CD4-positive, CD25-positive, alpha-beta regulatory T cell (primary cell): Measurements from ENCODE around the gene CEP70. TPM values are rescaled to one million over a fixed set of nuclear protein-coding genes. Genes with fewer than 3 reads are reported as not detected.

Source experiments
- ATAC-seq, 2 donors: fragments of 150-1000 bp; cut with Tn5 transposase; one replicate each; pipeline ENCODE4 v1.10.0; 2021; ENCODE audit warnings: low read depth in 2 of 2, moderate number of reproducible peaks in 2 of 2, moderate library complexity in 1 of 2
- DNase-seq, 3 donors: peaks; one replicate each; pipeline versions ENCODE4 v3.0.0 to v3.0.0-alpha.2; 2012 to 2022; ENCODE audit warnings: mixed read lengths in 1 of 3
- H3K27ac ChIP-seq: one replicate; pipeline ENCODE4 v1.7.0; 2013; ENCODE audit warnings: mild to moderate bottlenecking, low read length; ENCODE audit not compliant: insufficient read depth, poor library complexity, severe bottlenecking
- H3K27me3 ChIP-seq: one replicate; pipeline ENCODE4 v1.7.0; 2013; ENCODE audit warnings: low read length; ENCODE audit not compliant: control insufficient read depth, insufficient read depth
- H3K36me3 ChIP-seq: one replicate; pipeline ENCODE4 v1.7.0; 2013; ENCODE audit warnings: mild to moderate bottlenecking, low read length, moderate library complexity; ENCODE audit not compliant: control insufficient read depth, insufficient read depth
- H3K4me1 ChIP-seq: 2 replicates; pipeline ENCODE4 v1.7.0; 2013; ENCODE audit warnings: mild to moderate bottlenecking, low read length; ENCODE audit not compliant: insufficient read depth, control insufficient read depth, poor library complexity, severe bottlenecking
- H3K4me3 ChIP-seq: one replicate; pipeline ENCODE4 v1.7.0; 2013; ENCODE audit warnings: low read depth, mild to moderate bottlenecking, low read length, moderate library complexity
- H3K9me3 ChIP-seq, 2 experiments: 1 replicate in 1 of 2; 2 replicates in 1 of 2; pipeline ENCODE4 v1.7.0; 2013; ENCODE audit warnings: low read length in 2 of 2, mild to moderate bottlenecking in 1 of 2, moderate library complexity in 1 of 2; ENCODE audit not compliant: control insufficient read depth in 2 of 2
- H3K27ac Mint-ChIP-seq, 3 donors: one replicate each; pipeline ENCODE4 v1.8.0; 2020 to 2022; ENCODE audit warnings: mild to moderate bottlenecking in 3 of 3, mixed read lengths in 3 of 3, moderate library complexity in 2 of 3
- H3K27me3 Mint-ChIP-seq: one replicate; pipeline ENCODE4 v1.8.0; 2022; ENCODE audit warnings: mild to moderate bottlenecking, mixed read lengths
- H3K36me3 Mint-ChIP-seq: one replicate; pipeline ENCODE4 v1.8.0; 2020; ENCODE audit warnings: mixed read lengths
- H3K4me1 Mint-ChIP-seq, 4 donors: one replicate each; pipeline ENCODE4 v1.8.0; 2020 to 2022; ENCODE audit warnings: mixed read lengths in 4 of 4, mild to moderate bottlenecking in 1 of 4
- H3K4me3 Mint-ChIP-seq, 4 donors: one replicate each; pipeline ENCODE4 v1.8.0; 2020 to 2022; ENCODE audit warnings: mild to moderate bottlenecking in 4 of 4, mixed read lengths in 4 of 4, moderate library complexity in 3 of 4
- H3K9me3 Mint-ChIP-seq, 7 donors: one replicate each; pipeline ENCODE4 v1.8.0; 2020 to 2022; ENCODE audit warnings: mixed read lengths in 7 of 7, mild to moderate bottlenecking in 3 of 7, moderate library complexity in 2 of 7
- polyA plus RNA-seq, 4 donors: library from polyadenylated mRNA; unstranded; fragments of 300-500 nt; fragmentation: Illumina TruSeq; gene quantifications; one replicate each; pipeline ENCODE4 v1.2.3, GENCODE V29; 2021
- total RNA-seq: library from RNA; stranded (reverse); gene quantifications from one replicate; pipeline ENCODE4 v1.2.3, GENCODE V29; 2022

CEP70 gene
- total and polyA plus RNA-seq, 5 donors from 2014 or later = 3.8 to 15.6 (median 6.5) TPM

DNA sequence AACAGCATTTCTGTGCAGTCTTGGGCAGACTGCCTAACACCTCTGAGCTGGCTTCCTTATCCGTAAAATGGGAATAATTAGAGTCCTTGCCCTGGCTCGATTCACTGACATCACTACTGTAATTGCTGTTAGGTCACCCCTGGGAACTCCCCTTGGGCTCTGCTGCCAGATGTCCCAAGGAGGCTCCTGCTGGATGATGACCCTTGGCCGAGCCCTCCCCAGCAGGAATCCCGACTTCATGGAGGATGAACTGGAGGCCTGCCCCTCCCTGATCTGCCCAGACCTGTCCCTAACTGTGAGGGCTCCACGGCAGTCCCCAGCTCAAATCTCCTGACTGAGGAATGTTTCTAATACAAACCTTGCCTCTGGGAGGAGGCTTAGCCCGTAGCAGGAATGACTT, 141.6 kb downstream of the CEP70 start:
- H3K27ac Mint-ChIP-seq = no peak overlapping the region
- DNase-seq (no peak), ATAC-seq (no peak)
- Histone ChIP-seq H3K27ac (no peak overlapping the region), H3K4me1 (peaks cover 6% of the 10 kb centered on the region), H3K4me3 (no peak overlapping the region), H3K27me3 (no peaks in the 10 kb centered on the region), H3K36me3 (no peaks in the 10 kb centered on the region), H3K9me3 (no peaks in the 10 kb centered on the region)
- peaks cover 9% of the 10 kb centered on the region for H3K27me3 Mint-ChIP-seq
- no peak overlapping the region for H3K4me3 Mint-ChIP-seq
- no peaks in the 10 kb centered on the region for H3K36me3 Mint-ChIP-seq
- peaks cover 0 to 10% (median 3%) of the 10 kb centered on the region in 4 donors for H3K4me1 Mint-ChIP-seq
- H3K9me3 Mint-ChIP-seq = no peaks in the 10 kb centered on the region

GRCh38 chr3:138451595-138452162, 142.4 kb downstream of the CEP70 start:
- Mint-ChIP-seq H3K36me3 (no peaks in the 10 kb centered on the region), H3K4me1 (peaks cover 0 to 10% (median 3%) of the 10 kb centered on the region in 4 donors), H3K27ac (no peak overlapping the region), H3K9me3 (no peaks in the 10 kb centered on the region), H3K27me3 (peaks cover 16% of the 10 kb centered on the region), H3K4me3 (no peak overlapping the region)
- ATAC-seq (no peak), DNase-seq (no peak)
- H3K4me3 ChIP-seq = no peak overlapping the region
- no peaks in the 10 kb centered on the region for H3K27me3 ChIP-seq
- H3K27ac ChIP-seq = no peak overlapping the region
- peaks cover 6% of the 10 kb centered on the region for H3K4me1 ChIP-seq
- no peaks in the 10 kb centered on the region for H3K36me3 ChIP-seq
- no peaks in the 10 kb centered on the region for H3K9me3 ChIP-seq

DNA sequence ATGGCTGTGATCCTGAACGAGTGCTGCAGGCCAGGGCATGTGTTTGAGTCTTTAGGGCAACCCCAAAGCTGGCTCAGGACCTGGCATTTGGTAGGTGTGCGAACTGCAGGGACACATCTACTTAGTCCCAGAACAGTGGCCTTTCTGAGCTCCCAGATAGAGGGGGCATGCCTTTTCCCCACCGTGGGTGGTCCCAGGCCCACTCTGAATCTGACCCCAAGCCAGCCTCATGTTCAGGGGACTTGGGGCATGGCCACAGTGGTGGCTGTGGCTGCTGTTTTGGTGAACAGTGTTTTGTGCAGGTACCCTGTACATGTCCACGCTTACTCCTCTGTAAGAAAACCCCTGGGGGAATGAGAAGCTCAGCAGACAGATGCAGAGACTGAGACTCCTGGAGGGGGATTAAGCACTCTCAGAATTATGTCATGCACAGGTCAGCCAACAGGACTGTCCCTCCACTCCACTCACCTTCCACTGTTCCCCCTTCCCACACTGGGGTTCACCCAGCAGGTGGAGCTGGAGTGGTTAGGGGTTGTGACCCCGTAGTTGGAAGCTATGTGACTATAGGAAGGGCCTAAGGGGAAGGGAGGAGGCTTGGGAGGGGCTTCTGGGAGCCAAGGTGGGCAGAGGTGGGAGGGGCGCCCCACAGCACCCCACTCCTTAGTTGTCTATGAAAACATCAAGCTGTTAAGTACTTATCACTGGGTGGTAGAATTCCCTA, 143.2 kb downstream of the CEP70 start:
- peaks cover 18% of the 10 kb centered on the region for H3K27me3 Mint-ChIP-seq
- no peak overlapping the region for H3K27ac Mint-ChIP-seq
- no peak overlapping the region for H3K4me3 Mint-ChIP-seq

DNA sequence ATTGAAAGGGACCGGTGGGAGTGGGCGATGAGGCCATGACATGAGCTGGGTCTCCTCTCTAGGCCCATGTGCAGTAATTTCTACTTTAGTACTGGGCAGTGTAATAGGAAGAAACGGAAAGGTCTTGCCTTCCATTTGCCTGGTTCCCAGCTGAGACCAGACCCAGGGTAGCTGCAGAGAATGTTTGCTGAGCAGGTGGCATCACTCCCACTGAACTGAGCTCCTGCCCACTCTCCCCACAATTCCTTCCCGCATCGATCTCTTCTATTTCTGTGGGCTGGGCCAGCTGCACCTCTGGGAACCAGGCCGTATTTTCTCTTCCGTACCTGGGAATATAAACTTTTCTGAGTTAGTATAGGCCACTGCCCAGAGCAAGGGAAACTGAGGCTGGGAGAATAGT, 143.9 kb downstream of the CEP70 start:
- no peaks in the 10 kb centered on the region for H3K36me3 ChIP-seq
- Mint-ChIP-seq H3K36me3 (no peaks in the 10 kb centered on the region), H3K27ac (no peak overlapping the region), H3K4me3 (no peak overlapping the region), H3K4me1 (no peaks in the 10 kb centered on the region), H3K9me3 (no peaks in the 10 kb centered on the region), H3K27me3 (peaks cover 18% of the 10 kb centered on the region)
- H3K27me3 ChIP-seq = no peaks in the 10 kb centered on the region
- H3K27ac ChIP-seq = no peak overlapping the region
- no peak for DNase-seq
- no peaks in the 10 kb centered on the region for H3K9me3 ChIP-seq
- no peaks in the 10 kb centered on the region for H3K4me1 ChIP-seq
- no peak overlapping the region for H3K4me3 ChIP-seq
- ATAC-seq = no peak

More for the DNA sequence above, 143.2 kb downstream of the CEP70 start:
- Mint-ChIP-seq H3K9me3 (no peaks in the 10 kb centered on the region), H3K4me1 (peaks cover 0 to 2% (median 1%) of the 10 kb centered on the region in 4 donors), H3K36me3 (no peaks in the 10 kb centered on the region)
- no peak overlapping the region for H3K27ac ChIP-seq
- no peak for ATAC-seq
- H3K9me3 ChIP-seq = no peaks in the 10 kb centered on the region
- no peak overlapping the region for H3K4me3 ChIP-seq
- no peaks in the 10 kb centered on the region for H3K36me3 ChIP-seq
- no peaks in the 10 kb centered on the region for H3K4me1 ChIP-seq
- no peaks in the 10 kb centered on the region for H3K27me3 ChIP-seq
- no peak for DNase-seq

DNA sequence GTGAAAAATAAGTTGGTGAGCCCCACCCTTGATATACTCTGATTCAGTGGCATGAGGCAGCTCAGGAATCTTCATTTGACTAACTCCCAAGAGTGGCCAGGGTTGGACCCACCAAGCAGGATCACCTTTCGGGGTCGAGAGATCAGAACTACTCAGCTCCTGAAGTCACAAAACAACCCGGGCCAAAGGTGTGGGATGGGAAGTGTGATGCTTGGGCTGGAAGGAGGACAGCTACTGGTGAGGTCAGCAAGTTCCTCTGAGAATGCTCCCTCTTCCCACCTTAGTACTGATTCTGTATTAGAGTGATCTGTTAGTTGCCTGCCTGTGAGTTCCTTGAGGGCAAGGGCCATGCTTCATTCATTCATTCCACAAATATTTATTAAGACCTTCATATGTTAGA, 144.6 kb downstream of the CEP70 start:
- DNase-seq (no peak), ATAC-seq (no peak)
- Histone ChIP-seq H3K9me3 (no peaks in the 10 kb centered on the region), H3K27ac (no peak overlapping the region), H3K27me3 (no peaks in the 10 kb centered on the region), H3K36me3 (no peaks in the 10 kb centered on the region), H3K4me1 (no peaks in the 10 kb centered on the region), H3K4me3 (no peak overlapping the region)
- peaks cover 11% of the 10 kb centered on the region for H3K27me3 Mint-ChIP-seq
- no peak overlapping the region for H3K27ac Mint-ChIP-seq
- no peak overlapping the region for H3K4me3 Mint-ChIP-seq
- no peaks in the 10 kb centered on the region for H3K9me3 Mint-ChIP-seq
- H3K36me3 Mint-ChIP-seq = no peaks in the 10 kb centered on the region
- no peaks in the 10 kb centered on the region for H3K4me1 Mint-ChIP-seq

GRCh38 chr3:138448631-138449030, 145.4 kb downstream of the CEP70 start:
- DNase-seq (no peak), ATAC-seq (no peak)
- H3K36me3 Mint-ChIP-seq = no peaks in the 10 kb centered on the region
- no peaks in the 10 kb centered on the region for H3K9me3 Mint-ChIP-seq
- no peak overlapping the region for H3K27ac ChIP-seq
- H3K9me3 ChIP-seq = no peaks in the 10 kb centered on the region
- H3K27ac Mint-ChIP-seq = no peak overlapping the region
- H3K4me1 Mint-ChIP-seq = no peaks in the 10 kb centered on the region
- H3K4me1 ChIP-seq = no peaks in the 10 kb centered on the region
- H3K36me3 ChIP-seq = no peaks in the 10 kb centered on the region
- no peak overlapping the region for H3K4me3 Mint-ChIP-seq
- no peak overlapping the region for H3K4me3 ChIP-seq
- H3K27me3 ChIP-seq = no peaks in the 10 kb centered on the region
- H3K27me3 Mint-ChIP-seq = peaks cover 16% of the 10 kb centered on the region

DNA sequence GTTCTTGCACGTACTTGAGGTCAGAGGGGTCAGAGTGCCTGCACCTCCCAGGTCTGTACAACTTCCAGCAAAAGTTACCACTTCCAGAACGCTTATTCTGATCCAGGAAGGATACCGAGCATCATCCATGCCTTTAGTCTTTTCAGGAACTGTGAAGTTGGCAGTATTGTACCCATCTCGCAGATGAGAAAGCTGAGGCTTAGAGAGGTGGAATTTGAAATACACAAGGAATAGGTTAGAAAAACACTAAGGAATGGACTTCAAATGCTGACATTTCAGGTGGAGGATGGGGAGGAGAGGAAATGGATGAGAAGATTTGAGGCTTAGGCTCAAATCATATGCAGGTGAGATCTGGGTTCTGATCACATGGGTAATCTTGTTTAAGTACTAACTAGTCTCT, 148.4 kb downstream of the CEP70 start:
- ATAC-seq = no peak
- Histone ChIP-seq H3K36me3 (no peaks in the 10 kb centered on the region), H3K27ac (no peak overlapping the region), H3K9me3 (no peaks in the 10 kb centered on the region), H3K4me3 (no peak overlapping the region), H3K27me3 (no peaks in the 10 kb centered on the region), H3K4me1 (no peaks in the 10 kb centered on the region)
- no peak for DNase-seq
- peaks cover 30% of the 10 kb centered on the region for H3K27me3 Mint-ChIP-seq
- no peak overlapping the region for H3K27ac Mint-ChIP-seq
- H3K36me3 Mint-ChIP-seq = no peaks in the 10 kb centered on the region
- no peaks in the 10 kb centered on the region for H3K4me1 Mint-ChIP-seq
- H3K4me3 Mint-ChIP-seq = no peak overlapping the region
- H3K9me3 Mint-ChIP-seq = no peaks in the 10 kb centered on the region

DNA sequence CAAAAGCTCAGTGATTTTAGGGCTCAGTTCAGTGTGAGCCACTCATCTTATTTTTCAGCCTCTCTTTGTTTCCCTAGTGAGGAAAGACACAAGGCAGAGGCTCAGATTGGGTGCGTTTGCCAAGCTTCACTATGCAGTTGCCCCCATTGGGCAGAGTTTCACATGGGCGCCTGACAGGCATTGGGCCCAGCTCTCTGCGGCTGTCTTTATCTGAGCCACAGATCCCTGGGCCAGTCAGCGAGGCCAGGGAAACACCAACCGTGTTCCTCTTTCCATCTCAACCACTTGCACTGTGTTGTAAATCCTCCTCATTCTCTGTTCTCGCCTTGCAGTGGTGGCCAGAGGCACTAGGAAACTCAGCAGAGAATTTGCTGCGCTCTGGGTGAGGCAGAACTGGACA, 148.8 kb downstream of the CEP70 start:
- no peaks in the 10 kb centered on the region for H3K36me3 Mint-ChIP-seq
- Histone ChIP-seq H3K4me1 (no peaks in the 10 kb centered on the region), H3K4me3 (no peak overlapping the region), H3K36me3 (no peaks in the 10 kb centered on the region), H3K27ac (no peak overlapping the region), H3K9me3 (no peaks in the 10 kb centered on the region), H3K27me3 (no peaks in the 10 kb centered on the region)
- DNase-seq (no peak), ATAC-seq (no peak)
- H3K27ac Mint-ChIP-seq = no peak overlapping the region
- H3K27me3 Mint-ChIP-seq = peaks cover 30% of the 10 kb centered on the region
- no peak overlapping the region for H3K4me3 Mint-ChIP-seq
- H3K4me1 Mint-ChIP-seq = no peaks in the 10 kb centered on the region
- H3K9me3 Mint-ChIP-seq = no peaks in the 10 kb centered on the region
